Ovary (tissue), 9 donors: ENCODE results near the gene HIGD2A. TPM values are rescaled to one million over a fixed set of nuclear protein-coding genes. Genes with fewer than 3 reads are reported as not detected.
A peak's percentile ranks its signal among the peaks of the same experiment; 100 is the strongest.

Experiments used
- DNase-seq, 5 donors: peaks; one replicate each; pipeline ENCODE4 v3.0.0-alpha.2; 2019 to 2020
- H3K27ac ChIP-seq, 2 donors: fragments of 200-600 bp; one replicate each; pipeline versions ENCODE4 v1.5.1 to v1.8.0; 2019 to 2022
- H3K27me3 ChIP-seq: fragments of 200-600 bp; one replicate; pipeline ENCODE4 v1.8.0; 2022
- H3K36me3 ChIP-seq: fragments of 200-600 bp; sonication (generic); one replicate; pipeline ENCODE4 v1.5.1; 2019
- H3K4me1 ChIP-seq: one replicate; pipeline ENCODE4 v1.8.1; 2013; ENCODE audit warnings: mild to moderate bottlenecking, moderate library complexity; ENCODE audit not compliant: insufficient read depth
- H3K4me3 ChIP-seq: fragments of 200-600 bp; sonication (generic); one replicate; pipeline ENCODE4 v1.5.1; 2017
- H3K9me3 ChIP-seq, 2 donors: fragments of 200-600 bp in 1 of 2; sonication (generic) in 1 of 2; one replicate each; pipeline versions ENCODE4 v1.5.1 to v1.8.1; 2013 to 2019; ENCODE audit warnings: mild to moderate bottlenecking in 1 of 2, moderate library complexity in 1 of 2
- EP300 ChIP-seq: sonication (generic); formaldehyde crosslinking; IDR thresholded peaks from one replicate; pipeline ENCODE4 v1.6.1; 2017; ENCODE audit warnings: antibody characterized with exemption
- POLR2A ChIP-seq: fragments of 450-650 bp; IDR thresholded peaks from one replicate; pipeline ENCODE4 v1.6.1; 2017; ENCODE audit warnings: antibody characterized with exemption, mild to moderate bottlenecking, moderate library complexity
- WGBS, 3 donors: extraction: QIAGEN DNeasy Blood & Tissue Kit in 1 of 3; methylation state at CpG; one replicate each; pipeline versions ENCODE4 v1.1.5 to v1.1.7; 2013 to 2017; 5-methylcytosine and 5-hydroxymethylcytosine counted together
- intact Hi-C, 4 donors: fragments of 100-400 bp; cut with DNase I; formaldehyde crosslinking; loops; one replicate each; pipeline versions ENCODE4 v1.11.0 to v1.15.1; 2022 to 2023
- polyA plus RNA-seq, 2 donors: library from polyadenylated mRNA; stranded (reverse); fragments of 200-250 nt in 1 of 2; fragments of 350-450 nt in 1 of 2; fragmentation: Illumina TruSeq in 1 of 2; extraction: RNeasy Lipid Tissue Mini Kit (QIAGEN cat#74804) in 1 of 2; gene quantifications; one replicate each; pipeline ENCODE4 v1.2.3, GENCODE V29; 2013 to 2014
- total RNA-seq, 7 donors: library from RNA; depleted of rRNA in 2 of 7; stranded (reverse); fragments of >200 nt in 2 of 7; fragmentation: NEBNext Ultra II Directional in 3 of 7; extraction: Animal tissue kit (Norgen Biotek cat#: 25700) in 3 of 7; gene quantifications; one replicate each; pipeline versions ENCODE4 v1.1.0 to v1.2.4, GENCODE V29; 2016 to 2023
- TF ChIP-seq, protein P1 (sequence below), 3 donors: fragments of 450-650 bp in 2 of 3; fragments of 200-600 bp in 1 of 3; IDR thresholded peaks; one replicate each; pipeline versions ENCODE4 v1.5.1 to v1.8.0; 2016 to 2022; ENCODE audit warnings: antibody characterized with exemption in 3 of 3, mild to moderate bottlenecking in 1 of 3
- donor health status: DM: no; HTN: no; CAD: no; lungs with moderate emphysema.
- donor health status: DM: no; HTN: no; CAD: no.
- donor health status: Bipolar disorder and iron deficiency.
- donor health status: DM: yes; HTN: yes; CAD: no.
- donor health status: DM: no; HTN: no; CAD: no.
- donor health status: DM: yes; HTN: yes; CAD: no.

The HIGD2A gene
- total and polyA plus RNA-seq, 9 donors: 64.3 to 131 (median 100) TPM

DNA sequence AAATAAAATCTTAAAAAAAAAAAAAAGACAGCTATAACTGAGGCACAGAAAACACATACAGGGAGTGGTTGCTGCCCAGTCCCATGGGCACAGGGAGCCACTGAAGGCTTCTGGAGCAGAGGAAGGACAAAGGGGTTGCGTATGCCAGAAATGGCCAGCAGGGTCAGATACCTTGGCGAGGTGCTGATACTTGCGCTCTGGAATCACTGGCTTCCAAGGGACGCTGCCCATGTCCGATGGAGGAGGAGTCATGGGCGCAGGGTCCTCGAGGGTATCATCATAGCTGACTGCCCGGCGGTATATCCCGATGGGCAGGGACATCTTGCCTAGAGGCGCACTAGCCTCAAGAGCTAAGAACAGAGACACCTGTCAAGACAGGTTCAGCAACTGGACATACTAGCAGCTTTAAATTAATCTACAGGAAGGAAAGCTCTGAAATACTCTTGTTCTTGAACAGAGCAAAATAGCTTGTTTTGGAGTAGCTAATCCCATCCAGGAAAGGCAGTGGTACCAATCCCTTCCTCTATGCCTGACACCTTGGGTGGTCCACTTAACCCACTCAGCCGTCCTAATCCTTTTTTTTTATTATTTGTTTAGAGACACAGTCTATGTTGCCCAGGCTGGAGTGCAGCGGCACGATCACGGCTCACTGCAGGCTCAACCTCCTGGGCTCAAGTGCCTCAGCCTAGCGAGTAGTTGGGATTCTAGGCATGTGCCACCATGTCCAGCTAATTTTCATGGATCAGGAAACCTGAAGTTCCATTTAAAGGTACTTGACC, 33.0 kb upstream of the HIGD2A start:
- 82 to 90% (median 84%) methylated on average over 16 of the region's 16 CpGs for WGBS, 3 donors
- Histone ChIP-seq H3K9me3 (no peaks in the 10 kb centered on the region), H3K4me3 (no peak overlapping the region), H3K36me3 (no peaks in the 10 kb centered on the region), H3K27me3 (no peaks in the 10 kb centered on the region), H3K4me1 (peaks cover 2% of the 10 kb centered on the region), H3K27ac (no peak overlapping the region)
- intact Hi-C loops: no loop called here
- TF ChIP-seq, protein P1, sequence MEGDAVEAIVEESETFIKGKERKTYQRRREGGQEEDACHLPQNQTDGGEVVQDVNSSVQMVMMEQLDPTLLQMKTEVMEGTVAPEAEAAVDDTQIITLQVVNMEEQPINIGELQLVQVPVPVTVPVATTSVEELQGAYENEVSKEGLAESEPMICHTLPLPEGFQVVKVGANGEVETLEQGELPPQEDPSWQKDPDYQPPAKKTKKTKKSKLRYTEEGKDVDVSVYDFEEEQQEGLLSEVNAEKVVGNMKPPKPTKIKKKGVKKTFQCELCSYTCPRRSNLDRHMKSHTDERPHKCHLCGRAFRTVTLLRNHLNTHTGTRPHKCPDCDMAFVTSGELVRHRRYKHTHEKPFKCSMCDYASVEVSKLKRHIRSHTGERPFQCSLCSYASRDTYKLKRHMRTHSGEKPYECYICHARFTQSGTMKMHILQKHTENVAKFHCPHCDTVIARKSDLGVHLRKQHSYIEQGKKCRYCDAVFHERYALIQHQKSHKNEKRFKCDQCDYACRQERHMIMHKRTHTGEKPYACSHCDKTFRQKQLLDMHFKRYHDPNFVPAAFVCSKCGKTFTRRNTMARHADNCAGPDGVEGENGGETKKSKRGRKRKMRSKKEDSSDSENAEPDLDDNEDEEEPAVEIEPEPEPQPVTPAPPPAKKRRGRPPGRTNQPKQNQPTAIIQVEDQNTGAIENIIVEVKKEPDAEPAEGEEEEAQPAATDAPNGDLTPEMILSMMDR (IDR thresholded peaks at IDR 0.05): no peak
- TF ChIP-seq POLR2A (no peak), EP300 (no peak)
- no peak for DNase-seq

DNA sequence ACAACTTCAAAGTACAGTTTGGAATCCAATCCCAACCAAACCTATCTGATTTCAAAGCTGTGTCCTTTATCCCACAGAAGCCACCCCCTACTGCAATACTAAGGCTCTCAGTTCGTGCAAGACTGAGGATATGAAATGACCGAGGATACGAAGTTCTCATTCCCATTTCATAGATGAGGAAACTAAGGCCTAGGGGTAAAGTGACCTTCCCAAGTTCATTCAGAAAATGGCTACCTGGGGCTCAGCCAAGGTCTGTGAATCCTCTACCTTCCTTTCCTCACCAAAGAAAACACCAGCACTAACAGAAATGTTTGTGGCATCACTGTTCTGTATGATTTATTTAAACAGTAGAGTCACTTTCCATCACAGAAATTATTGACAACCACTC, 32.4 kb upstream of the HIGD2A start:
- no peaks in the 10 kb centered on the region for H3K9me3 ChIP-seq
- TF ChIP-seq EP300 (no peak), POLR2A (no peak)
- TF ChIP-seq, protein P1 (IDR thresholded peaks at IDR 0.05): no peak
- H3K4me1 ChIP-seq: peaks cover 2% of the 10 kb centered on the region
- intact Hi-C loops: no loop called here
- H3K36me3 ChIP-seq: no peaks in the 10 kb centered on the region
- H3K27me3 ChIP-seq: no peaks in the 10 kb centered on the region
- WGBS, 3 donors: 89 to 93% (median 91%) methylated on average over 3 of the region's 3 CpGs
- DNase-seq: no peak
- no peak overlapping the region for H3K4me3 ChIP-seq
- H3K27ac ChIP-seq: no peak overlapping the region

DNA sequence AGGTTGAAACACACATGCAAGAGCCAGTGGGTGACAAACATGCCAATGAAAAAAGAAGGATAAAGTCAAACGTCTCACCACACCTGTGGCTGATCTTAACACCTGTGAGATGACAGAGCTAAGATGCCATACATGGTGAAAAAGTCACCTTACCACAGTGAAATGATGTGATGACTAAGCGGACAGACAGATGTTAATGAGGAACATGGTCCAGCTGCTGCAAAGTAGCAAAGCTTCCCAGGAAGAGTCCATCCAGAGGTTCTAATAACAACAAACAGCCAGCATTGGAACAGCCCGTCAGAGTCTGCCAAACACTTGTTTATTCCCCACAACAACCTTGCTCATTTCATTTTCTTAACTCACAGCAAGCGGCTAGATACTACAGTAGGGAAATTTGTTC, 28.9 kb upstream of the HIGD2A start:
- Histone ChIP-seq H3K27ac (no peak overlapping the region), H3K4me1 (peaks cover 2% of the 10 kb centered on the region), H3K4me3 (no peak overlapping the region), H3K36me3 (no peaks in the 10 kb centered on the region), H3K27me3 (no peaks in the 10 kb centered on the region), H3K9me3 (no peaks in the 10 kb centered on the region)
- WGBS, 3 donors: 19 to 47% (median 27%) methylated on average over 4 of the region's 4 CpGs
- no peak for DNase-seq
- TF ChIP-seq EP300 (no peak), POLR2A (no peak)
- TF ChIP-seq, protein P1 (IDR thresholded peaks at IDR 0.05): no peak
- intact Hi-C loops: loop anchor here in 1 of 4 donors (10.0 kb wide), 1 partner anchor 185 kb away; no protein-coding TSS in a partner anchor

DNA sequence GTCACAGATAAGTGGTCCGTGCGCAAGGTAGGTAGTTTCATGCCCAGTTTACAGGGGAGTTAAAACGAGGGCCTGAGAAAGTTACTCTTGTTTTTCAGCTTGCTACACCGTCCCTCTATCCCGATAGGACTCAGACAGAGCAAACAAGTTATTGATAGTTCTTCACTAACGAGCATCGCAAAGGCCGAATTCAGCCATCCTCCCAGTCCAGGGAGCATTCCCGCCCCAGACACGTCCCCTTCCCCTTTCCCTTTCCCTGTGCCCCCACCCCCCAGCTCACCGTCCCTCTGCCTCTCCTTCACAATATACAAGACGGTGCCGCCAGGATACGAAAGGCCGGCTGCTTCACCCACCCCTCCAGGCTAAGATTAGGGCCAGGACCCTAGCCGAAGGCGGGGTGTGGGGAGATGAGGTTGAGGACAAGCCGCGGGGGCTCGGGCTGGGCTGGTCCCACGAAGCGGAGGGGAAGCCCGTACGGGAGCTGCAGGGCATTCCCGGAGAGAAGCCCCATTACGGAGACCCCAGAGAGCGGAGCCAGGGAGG, 27.6 kb upstream of the HIGD2A start:
- Histone ChIP-seq H3K27me3 (no peaks in the 10 kb centered on the region), H3K27ac (peak overlapping the region; percentile 45 to 85), H3K4me3 (peak overlapping the region; percentile 74), H3K36me3 (no peaks in the 10 kb centered on the region), H3K4me1 (peaks cover 3% of the 10 kb centered on the region), H3K9me3 (no peaks in the 10 kb centered on the region)
- DNase-seq: peak in 1 of 5 donors; percentile 34
- intact Hi-C loops: loop anchor here in 1 of 4 donors (10.0 kb wide), 1 partner anchor 186 kb away; no protein-coding TSS in a partner anchor
- 1% methylated on average over 27 of the region's 27 CpGs for WGBS, 3 donors
- TF ChIP-seq, protein P1 (IDR thresholded peaks at IDR 0.05): no peak
- no peak for TF ChIP-seq POLR2A
- TF ChIP-seq EP300: no peak
